NK-92 (cell line): ENCODE results near the gene FCGR3B.
"Not testable (repeated sequence)": the region's sequence is repeated elsewhere in the genome, so short reads cannot be mapped to it uniquely, and the experiment has no call there.

Source experiments
- DNase-seq: peaks from one replicate; lab custom pipeline; 2025; ENCODE audit not compliant: unreplicated experiment; lab: John Stamatoyannopoulos, UW

Gene FCGR3B

DNA sequence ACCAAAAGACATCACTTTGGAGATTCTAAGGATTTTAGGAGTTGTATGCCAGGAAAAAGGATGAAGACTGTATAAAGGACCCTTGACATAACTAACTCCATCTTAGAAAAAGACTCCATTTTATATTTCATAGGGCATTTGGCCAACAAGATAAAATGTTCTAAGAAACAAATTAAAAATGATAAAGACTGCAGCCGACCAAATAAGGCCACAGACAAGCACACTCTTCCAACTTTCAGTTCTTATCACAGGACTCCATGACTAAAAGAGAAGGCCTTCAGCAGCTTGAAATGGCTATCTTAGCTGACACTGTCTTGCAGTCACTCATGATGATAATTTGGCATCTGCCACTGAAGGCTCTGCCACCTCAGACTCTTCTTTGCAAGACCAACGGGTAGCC, 8.2 kb upstream of the FCGR3B start:
- DNase-seq = not testable (repeated sequence)

DNA sequence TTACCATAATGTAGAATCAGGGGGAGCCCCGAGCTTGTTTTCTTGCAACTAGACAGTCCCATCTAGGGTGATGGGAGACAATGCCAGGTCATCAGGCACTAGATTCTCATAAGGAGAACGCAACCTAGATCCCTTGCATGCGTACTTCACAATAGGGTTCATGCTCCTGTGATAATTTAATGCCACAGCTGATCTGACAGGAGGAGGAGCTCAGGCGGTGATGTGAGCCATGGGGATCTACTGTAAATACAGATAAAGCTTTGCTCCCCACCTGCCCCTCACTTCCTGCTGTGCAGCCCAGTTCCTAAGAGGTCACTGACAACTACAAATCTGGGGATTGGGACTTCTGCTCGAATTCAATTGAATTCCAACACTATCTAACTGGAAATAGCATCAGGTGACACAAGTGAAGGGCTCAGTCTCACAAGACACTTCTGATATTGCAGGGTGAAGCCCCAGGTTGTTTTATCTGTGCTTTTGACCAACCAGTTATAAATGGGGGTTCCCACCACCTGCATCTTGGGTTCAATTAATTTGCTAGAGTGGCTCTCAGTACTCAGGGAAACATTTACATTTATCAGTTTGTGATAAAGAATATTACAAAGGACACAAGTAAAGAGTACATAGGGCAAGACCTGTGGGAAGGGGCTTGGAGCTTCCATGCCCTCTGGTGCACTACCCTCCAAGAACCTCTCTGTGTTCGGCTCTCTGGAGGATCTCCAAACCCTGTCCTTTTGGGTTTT, 7.4 kb upstream of the FCGR3B start:
- not testable (repeated sequence) for DNase-seq

DNA sequence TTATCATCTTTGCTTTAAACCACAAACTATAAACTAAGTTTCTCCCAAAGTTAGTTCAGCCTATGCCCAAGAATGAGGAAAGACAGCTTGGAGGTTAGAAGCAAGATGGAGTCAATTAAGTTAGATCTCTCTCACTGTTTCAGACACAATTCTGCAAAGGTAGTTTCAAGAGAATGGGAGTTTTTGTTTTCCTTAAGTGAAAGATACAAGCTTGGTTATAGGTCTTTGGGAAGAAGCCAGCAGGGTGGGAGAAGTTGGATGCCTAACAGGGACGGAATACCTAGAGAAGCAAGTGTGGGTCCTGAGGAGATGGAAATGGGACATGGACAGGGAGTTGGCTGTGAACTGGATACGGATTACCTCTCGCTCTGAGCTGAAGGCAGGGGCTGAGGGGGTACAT, 6.0 kb upstream of the FCGR3B start:
- not testable (repeated sequence) for DNase-seq

DNA sequence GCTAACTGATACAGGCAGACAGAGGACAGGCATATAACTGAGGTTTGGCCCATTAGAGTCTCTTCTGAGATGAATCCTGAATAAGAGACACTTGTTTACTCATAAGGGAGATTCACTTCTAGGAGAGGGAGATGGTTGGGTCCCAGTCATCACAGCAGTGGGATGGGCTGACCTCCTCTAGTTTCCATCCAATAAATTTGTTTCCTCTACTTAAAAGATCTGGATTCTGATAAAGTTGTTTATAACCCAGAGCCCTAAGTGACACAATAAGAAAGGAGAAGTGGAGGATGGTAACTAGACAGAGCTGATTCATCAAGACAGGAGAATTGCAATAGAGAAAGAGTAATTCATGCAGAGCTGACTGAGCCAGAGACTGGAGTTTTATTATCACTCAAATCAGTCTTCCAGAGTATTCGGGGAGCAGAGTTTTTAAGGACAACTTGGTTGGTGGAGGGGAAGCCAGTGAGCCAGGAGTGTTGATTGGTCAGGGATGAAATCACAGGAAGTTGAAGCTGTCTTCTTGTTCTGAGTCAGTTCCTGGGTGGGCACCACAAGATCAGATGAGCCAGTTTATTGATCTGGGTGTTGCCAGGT, 5.3 kb upstream of the FCGR3B start:
- not testable (repeated sequence) for DNase-seq

DNA sequence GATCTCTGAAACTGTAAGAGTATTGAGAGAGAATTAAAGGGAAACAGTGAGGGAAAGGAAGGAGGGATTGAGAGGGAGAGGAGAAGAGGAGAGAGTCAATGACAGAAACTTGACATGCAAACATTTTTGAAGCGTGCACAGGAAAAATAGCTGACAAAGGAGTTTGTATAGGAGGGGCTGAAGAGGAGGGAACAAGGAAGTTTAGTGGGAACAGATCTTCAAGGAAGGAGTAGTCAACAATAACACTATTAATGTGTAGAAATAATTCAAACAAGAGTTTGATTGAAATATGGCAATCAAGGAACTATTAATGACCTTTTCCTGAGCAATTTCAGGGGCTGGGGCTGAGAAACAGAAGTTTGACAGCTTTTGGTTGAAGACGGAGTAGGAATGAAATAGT, 4.0 kb upstream of the FCGR3B start:
- DNase-seq = not testable (repeated sequence)

DNA sequence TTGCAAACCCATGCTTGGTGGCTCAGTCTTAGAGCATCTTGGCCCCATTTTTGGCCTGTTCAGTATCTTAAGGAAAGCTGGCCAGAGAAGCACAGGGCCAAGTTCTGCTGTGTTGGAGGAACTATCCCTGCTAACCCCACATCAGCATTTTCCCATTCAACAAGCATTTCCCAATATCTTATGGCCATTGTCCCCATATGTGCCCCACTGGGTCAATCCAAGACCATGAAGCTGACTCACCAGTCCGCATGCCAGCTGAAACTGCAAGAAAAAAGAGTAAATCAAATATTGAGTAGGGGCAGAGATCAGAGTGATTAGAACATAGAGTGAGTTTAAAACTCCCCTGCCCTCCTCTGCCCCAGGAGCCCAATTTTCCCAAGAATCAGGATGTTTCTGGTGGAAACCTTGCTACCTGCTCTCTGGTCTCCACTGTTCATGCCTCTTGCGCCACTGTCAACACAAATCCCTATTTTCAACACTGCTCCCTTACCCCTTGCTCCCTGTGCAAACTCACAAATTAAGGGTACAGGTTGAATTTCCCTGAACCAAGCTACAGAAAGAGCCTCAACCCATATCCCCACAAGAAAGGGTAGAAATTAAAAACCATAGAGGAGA, 741 bp downstream of the FCGR3B start:
- not testable (repeated sequence) for DNase-seq

DNA sequence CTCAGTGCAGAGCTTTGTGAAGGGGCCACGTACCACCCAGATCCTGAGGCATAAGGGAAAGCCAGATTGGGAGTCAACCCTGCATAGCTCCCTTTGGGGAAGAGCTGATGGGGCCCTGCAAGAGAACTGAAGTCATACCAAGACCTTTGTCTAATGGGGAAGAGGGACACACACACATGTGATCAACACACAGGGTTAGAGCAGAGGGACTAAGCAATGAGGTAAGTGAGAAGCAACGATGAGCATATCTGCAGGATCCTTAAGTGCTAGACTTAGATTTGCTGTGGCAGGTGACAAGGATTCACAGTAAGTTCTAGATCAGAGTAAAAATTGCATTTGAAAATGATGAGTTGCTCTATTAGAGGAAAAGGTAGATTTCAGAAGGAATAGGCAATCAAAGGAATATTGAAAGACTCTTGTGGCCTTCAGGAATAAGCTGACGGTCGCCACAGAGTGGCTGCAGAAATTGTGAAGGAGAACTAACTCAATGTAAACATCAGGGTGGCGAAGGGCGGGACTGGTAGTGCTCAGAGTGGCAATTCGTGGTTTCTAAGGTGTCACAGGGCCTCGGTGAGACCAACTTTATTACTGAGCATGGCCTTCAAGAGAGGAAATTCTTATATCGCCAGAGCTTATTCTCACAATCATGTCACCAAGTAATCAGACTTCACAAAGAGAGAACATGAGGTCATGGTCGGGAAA, 4.4 kb downstream of the FCGR3B start:
- DNase-seq = not testable (repeated sequence)

DNA sequence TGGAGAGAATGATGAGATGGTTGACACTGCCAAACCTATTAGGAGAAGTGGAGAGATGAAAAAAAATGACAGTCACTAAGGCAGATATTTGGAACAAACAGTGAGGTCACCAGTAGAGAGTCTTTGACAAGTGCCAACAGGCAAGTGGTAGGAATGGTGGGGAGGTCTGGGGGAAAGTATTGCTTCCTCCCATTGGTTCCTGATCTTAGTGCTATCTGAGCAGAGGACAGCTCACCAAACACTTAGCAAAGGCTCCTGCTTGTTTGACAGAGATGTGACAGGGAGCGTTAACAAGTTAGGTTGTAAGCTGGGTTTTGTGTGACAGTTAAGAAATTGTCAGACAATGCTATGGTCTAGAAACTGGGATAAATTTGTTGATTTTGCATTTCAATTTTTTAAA, 6.4 kb downstream of the FCGR3B start:
- DNase-seq = not testable (repeated sequence)

DNA sequence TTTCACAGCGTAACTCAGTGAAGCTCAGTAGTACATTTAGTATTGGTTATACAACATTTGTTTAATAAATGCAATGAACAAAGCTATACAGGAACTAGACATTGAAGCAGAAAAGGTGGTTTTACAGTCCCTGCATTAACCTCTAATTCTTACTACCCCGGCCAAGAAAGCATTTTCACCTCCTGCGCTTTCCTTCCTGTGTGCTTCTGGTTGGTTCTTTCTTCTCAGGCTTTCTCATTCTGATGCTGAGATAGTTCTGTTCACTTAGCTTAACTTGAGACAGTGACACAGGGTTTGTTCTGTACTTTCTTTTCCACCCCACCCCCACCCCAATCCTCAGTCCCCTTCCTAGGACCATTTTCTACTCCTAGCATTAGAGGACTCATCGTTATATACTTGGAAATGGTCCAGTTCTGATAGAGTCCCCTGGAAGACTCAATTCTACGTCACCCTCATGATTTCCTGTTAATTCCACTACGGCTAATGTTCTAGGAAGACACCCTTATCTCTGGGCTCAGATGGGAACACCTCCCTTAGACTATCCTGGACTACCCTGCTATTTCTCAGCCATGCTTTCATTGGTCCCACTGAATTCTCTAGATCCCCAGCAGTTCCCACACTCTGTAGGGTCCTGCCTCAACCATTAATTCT, 7.5 kb downstream of the FCGR3B start:
- not testable (repeated sequence) for DNase-seq

DNA sequence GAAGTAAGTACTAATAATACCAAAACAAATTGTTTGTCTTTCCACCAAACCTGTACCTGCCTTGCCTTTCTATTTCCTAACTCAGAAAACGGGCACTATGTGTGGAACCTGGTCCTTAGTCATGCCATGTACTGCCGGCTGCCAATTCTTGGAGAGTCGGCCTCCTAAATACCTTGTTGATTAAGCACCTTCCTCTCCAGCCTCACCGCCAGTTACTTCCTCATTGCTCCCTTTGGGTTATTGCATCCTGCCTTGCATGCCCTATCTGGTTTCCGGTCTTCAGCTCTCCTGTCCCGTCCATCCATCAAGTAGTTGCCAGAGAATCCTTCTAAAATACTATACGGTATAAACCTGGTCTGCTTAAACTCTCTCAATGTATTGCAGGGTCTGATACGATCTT, 8.9 kb downstream of the FCGR3B start:
- DNase-seq = not testable (repeated sequence)

DNA sequence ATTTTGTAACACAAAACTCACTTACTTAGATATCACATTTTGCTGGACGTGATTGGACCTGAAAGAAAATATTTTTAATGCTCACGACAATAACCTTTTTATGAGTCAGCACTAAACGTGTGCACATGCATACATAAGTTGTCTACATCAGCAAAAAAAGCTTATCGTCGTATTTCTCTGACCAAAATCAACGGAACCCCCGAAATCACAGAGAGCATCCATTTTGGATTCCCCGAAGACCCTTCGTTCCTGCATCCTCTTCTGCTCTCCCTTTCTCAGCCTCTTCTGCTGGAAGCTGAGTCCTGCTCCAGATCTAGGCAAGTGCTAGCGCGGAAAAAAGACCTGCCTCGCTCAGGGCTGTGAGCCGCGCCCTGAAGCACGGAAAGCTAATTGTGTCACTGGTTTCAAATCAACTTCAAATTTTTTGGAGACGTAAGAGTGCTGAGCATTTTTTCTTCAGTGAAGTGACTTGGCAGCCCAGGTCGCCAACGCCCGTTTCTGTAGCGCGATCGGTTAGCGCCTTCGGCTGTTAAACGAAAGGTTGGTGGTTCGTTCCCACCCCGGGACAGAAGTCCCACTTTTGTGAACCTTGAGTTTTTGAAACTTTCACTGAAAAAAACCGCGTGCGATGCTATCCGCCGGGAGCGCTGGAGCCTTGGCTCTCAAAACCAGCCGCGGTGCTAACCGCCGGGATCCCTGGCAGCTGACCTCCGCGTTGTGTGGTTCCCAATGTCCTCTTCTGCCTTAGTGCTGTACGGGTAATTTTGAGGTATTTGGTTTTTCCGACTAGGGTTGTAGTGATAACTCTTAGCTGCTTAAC, 9.6 kb downstream of the FCGR3B start:
- not testable (repeated sequence) for DNase-seq

DNA sequence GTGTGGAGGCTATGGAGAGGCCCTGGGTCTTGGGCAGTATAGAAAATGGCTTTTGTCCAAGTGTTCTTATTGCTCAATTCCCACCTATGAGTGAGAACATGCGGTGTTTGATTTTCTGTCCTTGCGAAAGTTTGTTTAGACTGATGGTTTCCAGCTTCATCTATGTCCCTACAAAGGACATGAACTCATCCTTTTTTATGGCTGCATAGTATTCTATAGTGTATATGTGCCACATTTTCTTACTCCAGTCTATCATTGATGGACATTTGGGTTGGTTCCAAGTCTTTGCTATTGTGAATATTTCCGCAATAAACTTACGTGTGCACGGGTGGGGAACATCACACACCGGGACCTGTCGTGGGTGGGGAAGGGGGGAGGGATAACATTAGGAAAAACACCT, 10.6 kb downstream of the FCGR3B start:
- not testable (repeated sequence) for DNase-seq

DNA sequence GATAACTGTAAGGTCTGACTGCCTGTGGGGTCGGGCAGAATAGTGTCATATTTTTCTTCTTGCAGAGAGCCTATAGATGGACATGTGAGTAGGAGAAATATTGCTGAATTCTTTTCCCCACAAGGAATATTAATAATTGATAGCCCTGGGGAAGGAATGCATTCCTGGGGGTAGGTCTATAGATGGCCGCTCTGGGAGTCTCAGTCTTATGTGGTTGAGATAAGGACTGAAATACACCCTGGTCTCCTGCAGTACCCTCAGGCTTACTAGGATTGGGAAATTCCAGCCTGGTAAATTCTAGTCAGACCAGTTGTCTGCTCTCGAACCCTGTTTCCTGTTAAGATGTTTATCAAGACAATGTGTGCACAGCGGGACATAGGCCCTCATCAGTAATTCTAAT, 12.5 kb downstream of the FCGR3B start:
- not testable (repeated sequence) for DNase-seq

DNA sequence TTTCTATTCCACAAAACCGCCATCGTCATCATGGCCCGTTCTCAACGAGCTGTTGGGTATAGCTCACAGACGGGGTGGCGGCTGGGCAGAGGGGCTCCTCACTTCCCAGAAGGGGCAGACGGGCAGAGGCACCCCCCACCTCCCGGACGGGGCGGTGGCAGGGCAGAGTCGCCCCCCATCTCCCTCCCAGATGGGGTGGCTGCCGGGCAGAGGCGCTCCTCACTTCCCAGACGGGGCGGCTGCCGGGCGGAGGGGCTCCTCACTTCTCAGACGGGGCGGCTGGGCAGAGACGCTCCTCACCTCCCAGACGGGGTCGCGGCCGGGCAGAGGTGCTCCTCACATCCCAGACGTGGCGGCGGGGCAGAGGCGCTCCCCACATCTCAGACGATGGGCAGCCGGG, 14.6 kb downstream of the FCGR3B start:
- not testable (repeated sequence) for DNase-seq

DNA sequence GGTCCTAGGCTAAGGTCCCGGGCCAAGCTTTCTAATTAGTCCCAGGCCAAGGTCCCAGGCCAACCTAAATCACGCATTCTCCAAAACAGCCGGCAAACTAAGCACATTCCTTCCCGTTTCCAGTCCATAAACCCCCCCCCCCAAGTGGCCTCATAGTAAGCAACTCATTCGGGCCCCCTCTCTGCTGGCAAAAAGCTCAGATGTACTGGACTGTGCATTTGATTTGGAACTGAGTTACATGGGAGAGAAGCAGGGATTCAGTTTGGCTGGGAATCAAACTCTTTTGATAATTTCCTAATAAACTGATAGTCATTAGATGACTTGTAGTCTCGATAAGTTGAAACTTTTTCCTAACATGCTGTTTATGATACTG, 17.8 kb downstream of the FCGR3B start:
- DNase-seq = not testable (repeated sequence)

DNA sequence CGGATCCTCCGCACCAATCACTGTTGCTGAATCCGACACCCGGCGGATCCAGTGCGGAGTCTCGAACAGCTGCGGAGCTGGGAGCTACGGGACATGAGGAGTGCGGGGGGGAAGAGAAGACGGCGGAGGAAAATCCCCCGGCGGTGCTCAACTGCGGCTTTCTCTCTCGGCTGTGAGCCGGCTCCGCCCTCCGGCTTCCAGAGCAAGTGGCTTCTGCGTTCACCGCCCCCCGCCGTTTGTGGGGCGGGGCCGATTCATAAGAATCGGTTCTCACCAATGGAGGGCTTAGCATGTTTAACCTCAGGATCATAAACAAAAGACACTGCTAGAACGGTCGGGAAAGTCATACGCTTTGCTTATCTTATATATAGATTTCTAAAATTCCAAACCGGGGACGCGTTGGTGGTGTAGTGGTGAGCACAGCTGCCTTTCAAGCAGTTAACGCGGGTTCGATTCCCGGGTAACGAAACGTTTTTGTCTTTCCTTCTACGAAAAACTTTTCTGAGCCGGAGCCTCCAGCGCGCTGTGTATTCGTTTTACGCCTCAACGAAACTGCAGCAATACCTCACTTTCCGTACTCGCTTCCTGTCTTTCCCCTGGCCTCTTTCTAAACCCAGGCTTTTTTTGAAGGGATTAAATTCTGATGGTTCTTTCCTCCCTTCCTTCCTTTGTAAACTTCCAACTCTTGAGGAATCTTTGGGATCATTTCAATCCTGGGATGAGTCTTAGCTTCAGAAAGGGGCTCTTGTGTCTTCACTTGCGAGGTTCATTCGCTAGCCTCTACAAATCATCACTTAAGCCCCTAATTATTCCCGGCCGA, 18.4 kb downstream of the FCGR3B start:
- peak; percentile 77 for DNase-seq

DNA sequence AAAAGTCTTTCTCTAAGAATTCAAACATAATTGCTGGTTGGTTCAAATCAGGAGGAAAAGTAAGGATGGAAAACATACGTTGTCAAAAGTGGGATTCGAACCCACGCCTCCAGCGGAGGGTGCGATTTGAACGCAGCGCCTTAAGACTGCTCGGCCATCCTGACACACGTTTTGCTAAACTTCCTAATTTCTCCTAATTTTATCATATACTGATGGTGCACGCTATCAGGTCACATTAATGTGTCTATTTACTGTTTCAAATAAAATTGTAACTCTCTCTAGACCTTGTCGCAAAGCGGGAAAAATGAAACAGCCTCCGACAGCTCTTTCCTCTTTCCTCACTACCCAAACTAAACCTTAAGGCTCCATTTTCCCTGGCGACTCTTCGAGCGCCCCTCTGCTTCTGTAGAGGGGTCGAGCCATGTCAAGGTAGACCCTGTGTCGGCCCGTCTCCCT, 19.1 kb downstream of the FCGR3B start:
- DNase-seq = not testable (repeated sequence)

DNA sequence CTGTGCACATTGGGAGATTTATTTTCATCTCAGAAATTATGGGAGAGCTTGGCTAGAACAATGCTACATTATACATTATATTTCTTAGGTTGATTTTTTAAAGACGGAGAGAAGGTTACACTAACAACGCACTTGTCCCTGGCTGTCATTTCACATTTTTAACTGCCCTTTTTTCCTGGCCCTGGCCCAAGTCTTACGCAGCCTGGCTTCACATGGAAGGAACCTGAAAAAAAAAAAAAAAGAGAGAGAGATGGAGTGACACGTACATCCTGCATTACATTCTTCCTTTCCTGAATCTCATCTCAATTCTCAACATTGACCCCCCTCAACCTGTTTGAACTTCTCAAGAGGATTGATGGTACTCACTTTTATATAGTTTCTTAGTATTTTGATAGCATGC, 20.8 kb downstream of the FCGR3B start:
- not testable (repeated sequence) for DNase-seq
